Endothelial cell of umbilical vein (primary cell): Measurements from ENCODE around the gene ANKRD13B. TPM values are rescaled to one million over a fixed set of nuclear protein-coding genes. Genes with fewer than 3 reads are reported as not detected.

Experiments
- BruUV-seq: library from RNA; stranded (reverse); fragments of 400-500 nt; replicated peaks from 2 replicates; lab custom pipeline; 2021; lab: Mats Ljungman, UMichigan
- CTCF ChIA-PET: fragments of 300-600, 350-600 bp; sonication (Branson Sonifier 250); formaldehyde crosslinking; loops from one replicate; lab custom pipeline; 2021; ENCODE audit warnings: antibody characterized with exemption, inconsistent platforms; lab: Charles Lee
- POLR2A ChIA-PET: fragments of 300-600, 350-600 bp; sonication (Branson Sonifier 250); formaldehyde crosslinking; loops from one replicate; lab custom pipeline; 2021; ENCODE audit warnings: antibody characterized with exemption, inconsistent platforms; lab: Charles Lee
- DNase-seq: peaks from one replicate; pipeline ENCODE4 v3.0.0-alpha.2; 2011; ENCODE audit warnings: low read depth, low spot score
- FAIRE-seq: peaks from 2 replicates; lab custom pipeline; 2011; peaks lifted over from hg19 to GRCh38; lab: Jason Lieb, UNC
- H2AFZ ChIP-seq: 2 replicates; pipeline ENCODE4 v1.6.0; 2012; ENCODE audit warnings: low read depth, low read length, control low read depth, inconsistent platforms
- H3K27ac ChIP-seq: 2 replicates; pipeline ENCODE4 v1.5.1; 2011; ENCODE audit warnings: low read depth, mild to moderate bottlenecking, control low read depth, low read length, moderate library complexity; ENCODE audit not compliant: insufficient read depth
- H3K27me3 ChIP-seq, 2 experiments: 2 replicates each; pipeline versions ENCODE4 v1.6.0 to v1.6.1; 2011; ENCODE audit warnings: low read length in 2 of 2, mixed read lengths in 1 of 2; ENCODE audit not compliant: control insufficient read depth in 2 of 2, insufficient read depth in 2 of 2
- H3K36me3 ChIP-seq, 2 experiments: 2 replicates in 1 of 2; 3 replicates in 1 of 2; pipeline ENCODE4 v1.5.1; 2011; ENCODE audit warnings: low read length in 2 of 2, mild to moderate bottlenecking in 1 of 2, moderate library complexity in 1 of 2; ENCODE audit not compliant: control insufficient read depth in 2 of 2, insufficient read depth in 2 of 2; ENCODE audit errors: extremely low read depth in 1 of 2
- H3K4me1 ChIP-seq: 3 replicates; pipeline ENCODE4 v1.5.1; 2011; ENCODE audit warnings: mild to moderate bottlenecking, low read length; ENCODE audit not compliant: control insufficient read depth, insufficient read depth; ENCODE audit errors: extremely low read depth
- H3K4me2 ChIP-seq: 2 replicates; pipeline ENCODE4 v1.6.1; 2011; ENCODE audit warnings: low read length, control low read depth, mixed read lengths; ENCODE audit not compliant: insufficient read depth
- H3K4me3 ChIP-seq, 3 experiments: fragments of 200-600 bp in 1 of 3; sonication (generic), shearing (Covaris generic) in 1 of 3; replicated peaks in 1 of 3; 2 replicates each; pipeline ENCODE4 v1.5.1; 2011 to 2016; ENCODE audit warnings: control low read depth in 3 of 3, low read length in 3 of 3, mild to moderate bottlenecking in 2 of 3, inconsistent platforms in 1 of 3, low read depth in 1 of 3, moderate library complexity in 1 of 3; ENCODE audit not compliant: insufficient read depth in 1 of 3
- H3K79me2 ChIP-seq: 2 replicates; pipeline ENCODE4 v1.6.0; 2012; ENCODE audit warnings: low read length, inconsistent platforms; ENCODE audit not compliant: control insufficient read depth, insufficient read depth
- H3K9ac ChIP-seq: replicated peaks from 2 replicates; pipeline ENCODE3; 2011; ENCODE audit warnings: low read length, control low read depth; ENCODE audit not compliant: insufficient read depth; ENCODE audit errors: extremely low read depth
- H3K9me1 ChIP-seq: replicated peaks from 3 replicates; pipeline ENCODE4 v1.6.0; 2011; ENCODE audit warnings: mild to moderate bottlenecking, low read length; ENCODE audit not compliant: control insufficient read depth, insufficient read depth; ENCODE audit errors: extremely low read depth
- H3K9me3 ChIP-seq: replicated peaks from 2 replicates; pipeline ENCODE4 v1.5.1; 2012; ENCODE audit warnings: low read length, inconsistent platforms; ENCODE audit not compliant: control insufficient read depth, insufficient read depth
- H4K20me1 ChIP-seq: replicated peaks from 2 replicates; pipeline ENCODE3; 2011; ENCODE audit warnings: mild to moderate bottlenecking, low read length; ENCODE audit not compliant: control insufficient read depth, insufficient read depth; ENCODE audit errors: extremely low read depth
- CTCF ChIP-seq, 2 donors: IDR thresholded peaks; 1 replicate in 1 of 2; 2 replicates in 1 of 2; pipeline ENCODE4 v1.5.1; 2011; ENCODE audit warnings: low read length in 2 of 2, mild to moderate bottlenecking in 2 of 2, moderate library complexity in 2 of 2, control low read depth in 1 of 2, inconsistent platforms in 1 of 2, low read depth in 1 of 2; ENCODE audit not compliant: insufficient read depth in 1 of 2; ENCODE audit errors: extremely low read depth in 1 of 2
- GATA2 ChIP-seq: IDR thresholded peaks from 2 replicates; pipeline ENCODE4 v1.7.0; 2011; ENCODE audit warnings: low read depth, mild to moderate bottlenecking, moderate library complexity, mixed read lengths, low read length; ENCODE audit not compliant: insufficient read length, insufficient read depth
- MAX ChIP-seq: IDR thresholded peaks from 2 replicates; pipeline ENCODE4 v1.6.1; 2011; ENCODE audit not compliant: insufficient read depth, insufficient read length
- MYC ChIP-seq: IDR thresholded peaks from one replicate; pipeline ENCODE4 v1.6.1; 2011; ENCODE audit warnings: mild to moderate bottlenecking, low read depth, low read length
- dilution Hi-C: fragments of 300-500 bp; cut with MboI; formaldehyde crosslinking; loops from one replicate; pipeline ENCODE4 v1.15.0; 2019; ENCODE audit warnings: low sequenced_read_pairs; ENCODE audit not compliant: extremely low pct_ligation_motif_present
- intact Hi-C: fragments of 100-400 bp; cut with micrococcal nuclease; formaldehyde crosslinking; loops from one replicate; pipeline ENCODE4 v1.10.0; 2022
- polyA plus RNA-seq, 4 experiments: library from polyadenylated mRNA; depleted of rRNA in 3 of 4; stranded (reverse) in 3 of 4; unstranded in 1 of 4; fragments of >200 nt; gene quantifications; 2 replicates each; pipeline versions ENCODE4 v1.2.1 to v1.2.3, GENCODE V29; 2011 to 2012; ENCODE audit warnings: missing spikeins in 1 of 4
- total RNA-seq: library from RNA; stranded (reverse); gene quantifications from 2 replicates; pipeline ENCODE4 v1.2.3, GENCODE V29; 2021

The ANKRD13B gene
- total and polyA plus RNA-seq, 2 donors (not counting 3 experiments of a cell fraction or from before 2014, with no cell fraction given): 21.1 to 23.2 TPM

- Histone ChIP-seq H3K27me3 (no peaks in the 10 kb centered on the region), H3K4me1 (peaks cover 22% of the 10 kb centered on the region), H4K20me1 (no peaks in the 10 kb centered on the region), H3K36me3 (peaks cover 0 to 2% of the 10 kb centered on the region in 2 experiments), H3K9ac (no peak overlapping the region), H3K27ac (no peak overlapping the region), H3K4me3 (peak overlapping the region; percentile 46 to 77 (median 70)), H3K79me2 (no peaks in the 10 kb centered on the region), H3K4me2 (peak overlapping the region; percentile 90), H3K9me1 (no peaks in the 10 kb centered on the region), H2AFZ (peak overlapping the region; percentile 91), H3K9me3 (no peaks in the 10 kb centered on the region)
- ChIA-PET CTCF (interaction anchor here (0.6 to 7.6 kb wide), 8 partner anchors 11 to 450 kb away, joined by 3 to 39 read pairs (median 6); partner anchors contain the start of gene ANKRD13B), POLR2A (interaction anchor here (0.6 to 0.7 kb wide), 2 partner anchors 286 to 417 kb away, joined by 3 read pairs; no protein-coding TSS in a partner anchor)
- dilution Hi-C loops (no loop called here), intact Hi-C loops (loop anchor here (1.0 to 5.0 kb wide), 4 partner anchors 24 to 275 kb away; partner anchors contain the start of genes NUFIP2 and TAOK1)
- BruUV-seq: no TSS peak
- FAIRE-seq (no peak), DNase-seq (no peak)
- TF ChIP-seq MAX: no peak
- TF ChIP-seq MYC: no peak
- no peak for TF ChIP-seq CTCF (IDR thresholded peaks at IDR 0.05; ENCODE audit: extremely low read depth in 1 of 2, insufficient read depth in 1 of 2, low read depth in 1 of 2, low read length in 2 of 2)
- no peak for TF ChIP-seq GATA2
Observed at GRCh38 chr17:29567304-29567553, 25.7 kb upstream of the ANKRD13B start.
